ENCODE results near the gene ST7. TPM values are rescaled to one million over a fixed set of nuclear protein-coding genes. Genes with fewer than 3 reads are reported as not detected.

ST7 gene
- total and polyA plus RNA-seq, 8 donors = 7.5 to 49.0 (median 16.1) TPM

- WGBS, 5 donors = 86 to 100% (median 93%) methylated on average over 1 of the region's 1 CpG
- intact Hi-C loops (cut with DNase I; ENCODE audit: low total_unique reads) = no loop called here
- TF ChIP-seq POLR2A (IDR thresholded peaks at IDR 0.05) = no peak
- no peak for TF ChIP-seq POLR2AphosphoS5 (IDR thresholded peaks at IDR 0.05)
- TF ChIP-seq CTCF (IDR thresholded peaks at IDR 0.05) = no peak
- no peak for TF ChIP-seq EP300 (IDR thresholded peaks at IDR 0.05)
These were observed 192.0 kb downstream of the ST7 start for GRCh38 chr7:117145333-117145732.

GRCh38 chr7:117146059-117146458 lies 192.8 kb downstream of the ST7 start:
- 71 to 96% (median 82%) methylated on average over 1 of the region's 1 CpG for WGBS, 5 donors
- Histone ChIP-seq H3K27me3 (no peaks in the 10 kb centered on the region), H3K4me3 (no peak overlapping the region), H3K4me1 (peaks cover 0 to 7% (median 0%) of the 10 kb centered on the region in 4 donors), H3K36me3 (peaks cover 0 to 11% (median 3%) of the 10 kb centered on the region in 4 donors), H3K9me3 (no peaks in the 10 kb centered on the region), H3K27ac (no peak overlapping the region)
- no peak for TF ChIP-seq CTCF (IDR thresholded peaks at IDR 0.05)
- TF ChIP-seq POLR2AphosphoS5 (IDR thresholded peaks at IDR 0.05) = no peak
- no peak for TF ChIP-seq EP300 (IDR thresholded peaks at IDR 0.05)
- TF ChIP-seq POLR2A (IDR thresholded peaks at IDR 0.05) = no peak
- intact Hi-C loops (cut with DNase I; ENCODE audit: low total_unique reads) = no loop called here
- DNase-seq = no peak

More at GRCh38 chr7:117145333-117145732, 192.0 kb downstream of the ST7 start:
- no peak for DNase-seq
- Histone ChIP-seq H3K27me3 (no peaks in the 10 kb centered on the region), H3K4me1 (peaks cover 0 to 7% (median 0%) of the 10 kb centered on the region in 4 donors), H3K4me3 (no peak overlapping the region), H3K27ac (no peak overlapping the region), H3K9me3 (no peaks in the 10 kb centered on the region), H3K36me3 (peaks cover 0 to 13% (median 6%) of the 10 kb centered on the region in 4 donors)

GRCh38 chr7:117146511-117146910 lies 193.2 kb downstream of the ST7 start:
- intact Hi-C loops (cut with DNase I; ENCODE audit: low total_unique reads) = no loop called here
- H3K27me3 ChIP-seq = no peaks in the 10 kb centered on the region
- H3K9me3 ChIP-seq = no peaks in the 10 kb centered on the region
- TF ChIP-seq EP300 (IDR thresholded peaks at IDR 0.05) = no peak
- TF ChIP-seq POLR2A (IDR thresholded peaks at IDR 0.05) = no peak
- TF ChIP-seq CTCF (IDR thresholded peaks at IDR 0.05) = no peak
- TF ChIP-seq POLR2AphosphoS5 (IDR thresholded peaks at IDR 0.05) = no peak
- no peak overlapping the region for H3K27ac ChIP-seq
- peaks cover 0 to 10% (median 3%) of the 10 kb centered on the region in 4 donors for H3K36me3 ChIP-seq
- peaks cover 0 to 7% (median 0%) of the 10 kb centered on the region in 4 donors for H3K4me1 ChIP-seq
- H3K4me3 ChIP-seq = no peak overlapping the region
- DNase-seq = no peak
- WGBS, 5 donors = 83 to 91% (median 86%) methylated on average over 3 of the region's 3 CpGs

- DNase-seq = no peak
- intact Hi-C loops (cut with DNase I; ENCODE audit: low total_unique reads) = no loop called here
- Histone ChIP-seq H3K4me1 (peaks cover 0 to 7% (median 0%) of the 10 kb centered on the region in 4 donors), H3K27me3 (no peaks in the 10 kb centered on the region), H3K36me3 (peaks cover 0 to 1% (median 0%) of the 10 kb centered on the region in 4 donors), H3K9me3 (no peaks in the 10 kb centered on the region), H3K4me3 (no peak overlapping the region), H3K27ac (no peak overlapping the region)
- TF ChIP-seq CTCF (IDR thresholded peaks at IDR 0.05) (no peak), POLR2A (IDR thresholded peaks at IDR 0.05) (no peak), EP300 (IDR thresholded peaks at IDR 0.05) (no peak), POLR2AphosphoS5 (IDR thresholded peaks at IDR 0.05) (no peak)
- WGBS, 5 donors = 77 to 88% (median 80%) methylated on average over 4 of the region's 4 CpGs
These were observed 195.7 kb downstream of the ST7 start for GRCh38 chr7:117148971-117149370.
